GM23338 (cell line): ENCODE data around the gene PRKAR1B. TPM values are rescaled to one million over a fixed set of nuclear protein-coding genes. Genes with fewer than 3 reads are reported as not detected.

Source experiments
- ATAC-seq: fragments of 200-7000 bp; cut with Tn5 transposase; 3 replicates; pipeline ENCODE4 v1.9.1; 2020
- DNase-seq: peaks from one replicate; pipeline ENCODE4 v3.0.0-alpha.2; 2015; ENCODE audit warnings: low spot score
- H2AFZ ChIP-seq: fragments of 200-600 bp; sonication (generic); 2 replicates; pipeline ENCODE4 v1.8.0; 2016; ENCODE audit warnings: antibody characterized with exemption, mild to moderate bottlenecking, moderate library complexity
- H3F3A ChIP-seq: fragments of 200-600 bp; sonication (generic); replicated peaks from 2 replicates; pipeline ENCODE4 v1.8.0; 2017; ENCODE audit warnings: antibody characterized with exemption, mixed run types, low read depth
- H3K27ac ChIP-seq: fragments of 200-600 bp; sonication (generic); 2 replicates; pipeline ENCODE4 v1.6.1; 2016; ENCODE audit warnings: low read depth
- H3K27me3 ChIP-seq: fragments of 200-600 bp; sonication (generic); 2 replicates; pipeline ENCODE4 v1.8.0; 2016; ENCODE audit warnings: mild to moderate bottlenecking, mixed run types, moderate library complexity; ENCODE audit not compliant: insufficient read depth
- H3K36me3 ChIP-seq: fragments of 200-600 bp; sonication (generic); 2 replicates; pipeline ENCODE4 v1.8.0; 2016; ENCODE audit warnings: mild to moderate bottlenecking; ENCODE audit not compliant: insufficient read depth
- H3K4me1 ChIP-seq: fragments of 200-600 bp; sonication (generic); 2 replicates; pipeline ENCODE4 v1.8.0; 2016; ENCODE audit warnings: mild to moderate bottlenecking, moderate library complexity; ENCODE audit not compliant: insufficient read depth
- H3K4me2 ChIP-seq: fragments of 200-600 bp; sonication (generic); 2 replicates; pipeline ENCODE4 v1.7.1; 2017; ENCODE audit warnings: mixed run types
- H3K4me3 ChIP-seq: fragments of 200-600 bp; sonication (generic); 2 replicates; pipeline ENCODE4 v1.6.1; 2016; ENCODE audit warnings: mixed run types
- H3K79me2 ChIP-seq: fragments of 200-600 bp; sonication (generic); replicated peaks from 2 replicates; pipeline ENCODE4 v1.8.0; 2017; ENCODE audit warnings: mild to moderate bottlenecking; ENCODE audit not compliant: insufficient read depth
- H3K9me2 ChIP-seq: fragments of 200-600 bp; sonication (generic); 2 replicates; pipeline ENCODE4 v1.8.0; 2017; ENCODE audit not compliant: insufficient read depth
- H4K20me1 ChIP-seq: fragments of 200-600 bp; sonication (generic); replicated peaks from 2 replicates; pipeline ENCODE4 v1.8.0; 2017; ENCODE audit warnings: mild to moderate bottlenecking; ENCODE audit not compliant: insufficient read depth
- H3K27ac Mint-ChIP-seq: 2 replicates; pipeline ENCODE4 v1.8.0; 2020; ENCODE audit warnings: inconsistent platforms, mild to moderate bottlenecking, moderate library complexity, mixed read lengths
- H3K27me3 Mint-ChIP-seq: 3 replicates; pipeline ENCODE4 v1.8.0; 2022; ENCODE audit warnings: low read depth, mild to moderate bottlenecking, moderate library complexity, mixed read lengths, inconsistent platforms; ENCODE audit not compliant: insufficient read depth, poor library complexity
- H3K36me3 Mint-ChIP-seq: 3 replicates; pipeline ENCODE4 v1.8.0; 2021; ENCODE audit warnings: low read depth, mild to moderate bottlenecking, inconsistent platforms, moderate library complexity, mixed read lengths
- H3K4me1 Mint-ChIP-seq: 3 replicates; pipeline ENCODE4 v1.8.0; 2020; ENCODE audit warnings: mild to moderate bottlenecking, inconsistent platforms, mixed read lengths
- H3K4me3 Mint-ChIP-seq: 3 replicates; pipeline ENCODE4 v1.8.0; 2021; ENCODE audit warnings: moderate library complexity, mild to moderate bottlenecking, inconsistent platforms, mixed read lengths
- H3K9me3 Mint-ChIP-seq: 3 replicates; pipeline ENCODE4 v1.8.0; 2020; ENCODE audit warnings: moderate library complexity, mild to moderate bottlenecking, inconsistent platforms, mixed read lengths
- REST ChIP-seq: IDR thresholded peaks from one replicate; pipeline ENCODE4 v1.6.1; 2018; ENCODE audit warnings: antibody characterized with exemption; ENCODE audit not compliant: unreplicated experiment
- ZNF331 ChIP-seq: fragments of 250-450 bp; sonication (Bioruptor Pico); IDR thresholded peaks from 2 replicates; pipeline ENCODE4 v1.5.0; 2020; ENCODE audit warnings: low read depth, mild to moderate bottlenecking, moderate library complexity
- ZNF462 ChIP-seq: fragments of 250-450 bp; sonication (Bioruptor Pico); IDR thresholded peaks from 2 replicates; pipeline ENCODE4 v1.5.0; 2020; ENCODE audit warnings: mild to moderate bottlenecking, moderate library complexity
- polyA plus RNA-seq: library from polyadenylated mRNA; unstranded; fragments of >200 nt; fragmentation: Nextera tagmentation; extraction: Ambion mirVana; gene quantifications from 2 replicates; pipeline ENCODE4 v1.2.1, GENCODE V29; 2016
- total RNA-seq: library from RNA; depleted of rRNA; stranded (reverse); fragments of >200 nt; shearing (Covaris generic); gene quantifications from 2 replicates; pipeline ENCODE4 v1.2.3, GENCODE V29; 2014

Gene PRKAR1B
- total and polyA plus RNA-seq, 2 experiments from 2014 or later, result 35.7 to 36.7 TPM

GRCh38 chr7:746155-747061, 19.3 kb upstream of the PRKAR1B start:
- Histone ChIP-seq H3K27me3 (no peaks in the 10 kb centered on the region), H3K4me1 (no peaks in the 10 kb centered on the region), H3K4me2 (no peak overlapping the region), H3K9me2 (no peaks in the 10 kb centered on the region), H3F3A (peaks cover 10% of the 10 kb centered on the region), H3K79me2 (peaks cover 11% of the 10 kb centered on the region), H3K27ac (no peak overlapping the region), H4K20me1 (peaks cover 3% of the 10 kb centered on the region; the same call in 1 of the 2 replicates), H3K4me3 (no peak overlapping the region), H2AFZ (no peak overlapping the region), H3K36me3 (no peaks in the 10 kb centered on the region)
- Mint-ChIP-seq H3K27me3 (peaks cover 2% of the 10 kb centered on the region), H3K4me1 (no peaks in the 10 kb centered on the region), H3K36me3 (peaks cover 51% of the 10 kb centered on the region), H3K4me3 (no peak overlapping the region), H3K27ac (no peak overlapping the region), H3K9me3 (no peaks in the 10 kb centered on the region; the same call in 1 of the 3 replicates)
- ATAC-seq (no peak), DNase-seq (no peak)
- TF ChIP-seq ZNF331 (no peak), REST (no peak), ZNF462 (no peak)
